ENCODE data around the gene VEGFA. TPM values are rescaled to one million over a fixed set of nuclear protein-coding genes. Genes with fewer than 3 reads are reported as not detected.

The VEGFA gene
- total RNA-seq (2022) (345 and 407 TPM in 2 replicates), Bru-seq, nascent RNA (percentile 97 among the genes with signal in this experiment), BruChase-seq, experiment 1, labeled RNA remaining after a 6-hour chase (percentile 97 among the genes with signal in this experiment), BruChase-seq, experiment 2, labeled RNA remaining after a 2-hour chase (percentile 98 among the genes with signal in this experiment)
- long read RNA-seq, transcript VEGFA-227 (6 exons, 984 nt): major isoform, 96 of 251 reads
- long read RNA-seq, transcript VEGFA-231 (8 exons, 1,188 nt): minor isoform, 32 of 251 reads
- long read RNA-seq, transcript VEGFA-205 (7 exons, 3,535 nt): minor isoform, 52 of 251 reads
- long read RNA-seq, partial matches to known transcripts: 8 of 251 reads
- long read RNA-seq, other reads (novel, unspliced or antisense): 49 of 251 reads

DNA sequence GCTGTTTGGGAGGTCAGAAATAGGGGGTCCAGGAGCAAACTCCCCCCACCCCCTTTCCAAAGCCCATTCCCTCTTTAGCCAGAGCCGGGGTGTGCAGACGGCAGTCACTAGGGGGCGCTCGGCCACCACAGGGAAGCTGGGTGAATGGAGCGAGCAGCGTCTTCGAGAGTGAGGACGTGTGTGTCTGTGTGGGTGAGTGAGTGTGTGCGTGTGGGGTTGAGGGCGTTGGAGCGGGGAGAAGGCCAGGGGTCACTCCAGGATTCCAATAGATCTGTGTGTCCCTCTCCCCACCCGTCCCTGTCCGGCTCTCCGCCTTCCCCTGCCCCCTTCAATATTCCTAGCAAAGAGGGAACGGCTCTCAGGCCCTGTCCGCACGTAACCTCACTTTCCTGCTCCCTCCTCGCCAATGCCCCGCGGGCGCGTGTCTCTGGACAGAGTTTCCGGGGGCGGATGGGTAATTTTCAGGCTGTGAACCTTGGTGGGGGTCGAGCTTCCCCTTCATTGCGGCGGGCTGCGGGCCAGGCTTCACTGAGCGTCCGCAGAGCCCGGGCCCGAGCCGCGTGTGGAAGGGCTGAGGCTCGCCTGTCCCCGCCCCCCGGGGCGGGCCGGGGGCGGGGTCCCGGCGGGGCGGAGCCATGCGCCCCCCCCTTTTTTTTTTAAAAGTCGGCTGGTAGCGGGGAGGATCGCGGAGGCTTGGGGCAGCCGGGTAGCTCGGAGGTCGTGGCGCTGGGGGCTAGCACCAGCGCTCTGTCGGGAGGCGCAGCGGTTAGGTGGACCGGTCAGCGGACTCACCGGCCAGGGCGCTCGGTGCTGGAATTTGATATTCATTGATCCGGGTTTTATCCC lies at the start of gene VEGFA:
Gene VEGFA (plus strand): TSS at position 686 of the 846 bp plus-strand sequence.
- Mint-ChIP-seq H3K4me1 (ENCODE audit: low read depth, unreplicated experiment) (peaks cover 52% of the 10 kb centered on the region), H3K36me3 (ENCODE audit: insufficient read depth, unreplicated experiment) (peaks cover 57% of the 10 kb centered on the region)

GRCh38 chr6:43720999-43721398 lies 49.0 kb upstream of the VEGFA start:
- H3K9me3 Mint-ChIP-seq (ENCODE audit: low read depth, unreplicated experiment): no peaks in the 10 kb centered on the region
- BruUV-seq (replicated peaks): no TSS peak
- CTCF ChIA-PET: interaction anchor here (0.7 to 1.6 kb wide), 5 partner anchors 18 to 544 kb away, joined by 3 to 6 read pairs (median 3); no protein-coding TSS in a partner anchor
- intact Hi-C loops (cut with micrococcal nuclease; ENCODE audit: unreplicated experiment): loop anchor here (5.0 kb wide), 1 partner anchor 231 kb away; no protein-coding TSS in a partner anchor
- no peak for TF ChIP-seq CTCF (IDR thresholded peaks at IDR 0.05; ENCODE audit: unreplicated experiment)
- H3K27ac Mint-ChIP-seq (ENCODE audit: unreplicated experiment): no peak overlapping the region
- peaks cover 36% of the 10 kb centered on the region for H3K4me1 Mint-ChIP-seq (ENCODE audit: low read depth, unreplicated experiment)
- peaks cover 10% of the 10 kb centered on the region for H3K27me3 Mint-ChIP-seq (ENCODE audit: unreplicated experiment)
- no peak for DNase-seq
- H3K36me3 Mint-ChIP-seq (ENCODE audit: insufficient read depth, unreplicated experiment): peaks cover 17% of the 10 kb centered on the region
- no peak overlapping the region for H3K4me3 Mint-ChIP-seq (ENCODE audit: low read depth, unreplicated experiment)

More for the DNA sequence above, at the start of gene VEGFA:
- Mint-ChIP-seq H3K27me3 (ENCODE audit: unreplicated experiment) (no peaks in the 10 kb centered on the region), H3K9me3 (ENCODE audit: low read depth, unreplicated experiment) (no peaks in the 10 kb centered on the region), H3K4me3 (ENCODE audit: low read depth, unreplicated experiment) (peak within 1 kb of the TSS; percentile 87), H3K27ac (ENCODE audit: unreplicated experiment) (peak within 1 kb of the TSS; percentile 95)
- TF ChIP-seq CTCF (IDR thresholded peaks at IDR 0.05; ENCODE audit: unreplicated experiment): peak; percentile 99
- TSS peak; percentile 42 for BruUV-seq (replicated peaks)
- intact Hi-C loops (cut with micrococcal nuclease; ENCODE audit: unreplicated experiment): loop anchor here (1.0 to 5.0 kb wide), 5 partner anchors 38 to 310 kb away; no protein-coding TSS in a partner anchor
- peak; percentile 97 for DNase-seq
- CTCF ChIA-PET: interaction anchor here (0.6 to 4.1 kb wide), 35 partner anchors 11 to 330 kb away, joined by 3 to 40 read pairs (median 5); partner anchors contain the start of genes MAD2L1BP and MRPS18A

DNA sequence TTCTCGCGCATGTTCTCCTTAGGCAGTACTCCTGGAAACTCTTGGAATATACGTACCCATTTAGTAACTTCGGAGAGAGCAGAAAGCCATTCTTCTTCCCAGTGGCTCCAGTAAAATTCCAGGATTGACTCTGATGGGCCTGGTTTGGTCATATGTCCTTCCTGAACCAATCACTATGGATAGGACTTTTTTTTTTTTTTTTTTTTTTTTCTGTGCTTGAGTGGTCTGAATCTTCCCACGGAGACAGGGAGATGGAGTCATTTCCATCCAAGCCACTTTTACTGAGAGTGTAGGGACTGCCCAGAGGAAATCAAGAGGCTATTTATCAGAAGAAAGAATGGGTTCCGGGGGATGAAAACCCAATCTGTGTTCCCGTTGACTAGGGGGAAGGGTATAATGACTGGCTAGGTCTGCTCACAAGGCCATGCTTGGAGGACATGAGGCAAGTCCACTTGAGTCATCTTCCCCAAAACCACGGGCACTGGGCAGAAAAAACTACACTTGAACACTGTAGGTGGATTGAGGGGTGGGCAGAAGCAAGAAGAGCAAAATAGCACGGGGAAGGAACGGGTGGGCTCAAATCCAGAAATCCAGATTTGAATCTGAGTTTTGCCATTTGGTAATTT lies 47.0 kb upstream of the VEGFA start:
- no peak for TF ChIP-seq CTCF (IDR thresholded peaks at IDR 0.05; ENCODE audit: unreplicated experiment)
- Mint-ChIP-seq H3K27me3 (ENCODE audit: unreplicated experiment) (peaks cover 10% of the 10 kb centered on the region), H3K4me3 (ENCODE audit: low read depth, unreplicated experiment) (no peak overlapping the region), H3K27ac (ENCODE audit: unreplicated experiment) (peak overlapping the region; percentile 97), H3K4me1 (ENCODE audit: low read depth, unreplicated experiment) (peaks cover 47% of the 10 kb centered on the region), H3K36me3 (ENCODE audit: insufficient read depth, unreplicated experiment) (peaks cover 17% of the 10 kb centered on the region), H3K9me3 (ENCODE audit: low read depth, unreplicated experiment) (no peaks in the 10 kb centered on the region)
- intact Hi-C loops (cut with micrococcal nuclease; ENCODE audit: unreplicated experiment): loop anchor here (1.0 to 5.0 kb wide), 3 partner anchors 56 to 229 kb away; no protein-coding TSS in a partner anchor
- no peak for DNase-seq
- CTCF ChIA-PET: interaction anchor here (2.3 to 3.2 kb wide), 4 partner anchors 20 to 356 kb away, joined by 12 to 38 read pairs (median 23); no protein-coding TSS in a partner anchor
- BruUV-seq (replicated peaks): no TSS peak
